GM21447 (cell line): Measurements from ENCODE around the gene CDC20.
"Not testable (repeated sequence)": the region's sequence is repeated elsewhere in the genome, so short reads cannot be mapped to it uniquely, and the experiment has no call there.

ENCODE experiments used
- ATAC-seq: cut with Tn5 transposase; IDR thresholded peaks from one replicate; pipeline ENCODE4 v1.9.1; 2021; ENCODE audit not compliant: unreplicated experiment

CDC20 gene

GRCh38 chr1:43379476-43379875, 20.7 kb downstream of the CDC20 start:
- no peak for ATAC-seq

- no peak for ATAC-seq
Observed at GRCh38 chr1:43381612-43382011, 22.8 kb downstream of the CDC20 start.

- no peak for ATAC-seq
Observed at GRCh38 chr1:43382027-43382779, 23.4 kb downstream of the CDC20 start.

GRCh38 chr1:43383449-43383848, 24.7 kb downstream of the CDC20 start:
- no peak for ATAC-seq

GRCh38 chr1:43386676-43387075, 27.9 kb downstream of the CDC20 start:
- no peak for ATAC-seq

- ATAC-seq, result no peak
Observed at GRCh38 chr1:43387976-43388599, 29.3 kb downstream of the CDC20 start.

GRCh38 chr1:43388613-43389012, 29.8 kb downstream of the CDC20 start:
- ATAC-seq, result no peak

- ATAC-seq, result peak; percentile 95
Observed at GRCh38 chr1:43389326-43390313, 30.8 kb downstream of the CDC20 start, which contains the start of the genes MED8 and SZT2. Gene MED8 (minus strand): TSS chr1:43389800. CDS start chr1:43389764, 36 bp downstream. Gene SZT2 (plus strand): TSS chr1:43389899. CDS start chr1:43389969, 70 bp downstream.

- no peak for ATAC-seq
Observed at GRCh38 chr1:43392702-43393101, 33.9 kb downstream of the CDC20 start.

- no peak for ATAC-seq
Observed at GRCh38 chr1:43395523-43395922, 36.7 kb downstream of the CDC20 start.

- no peak for ATAC-seq
Observed at GRCh38 chr1:43396059-43396458, 37.3 kb downstream of the CDC20 start.

GRCh38 chr1:43398227-43398626, 39.4 kb downstream of the CDC20 start:
- ATAC-seq, result no peak

- ATAC-seq, result not testable (repeated sequence)
Observed at GRCh38 chr1:43400441-43400840, 41.7 kb downstream of the CDC20 start.

- no peak for ATAC-seq
Observed at GRCh38 chr1:43402089-43402865, 43.5 kb downstream of the CDC20 start.

- no peak for ATAC-seq
Observed at GRCh38 chr1:43404353-43404752, 45.6 kb downstream of the CDC20 start.

GRCh38 chr1:43405219-43405875, 46.6 kb downstream of the CDC20 start:
- ATAC-seq, result no peak

GRCh38 chr1:43405876-43406234, 47.1 kb downstream of the CDC20 start:
- no peak for ATAC-seq

- ATAC-seq, result no peak
Observed at GRCh38 chr1:43410571-43410970, 51.8 kb downstream of the CDC20 start.
